Stomach (tissue), 4 donors: ENCODE measurements around the gene CBFA2T3.

Experiments
- POLR2AphosphoS5 ChIP-seq, 3 donors: sonication (generic); formaldehyde crosslinking; IDR thresholded peaks; one replicate each; pipeline ENCODE4 v1.6.1; 2016; ENCODE audit warnings: antibody characterized with exemption in 3 of 3
- TF ChIP-seq, protein P1 (sequence below), 7 experiments: fragments of 450-650 bp in 4 of 7; fragments of 200-600 bp in 3 of 7; sonication (generic) in 3 of 7; IDR thresholded peaks; one replicate each; pipeline ENCODE4 v1.5.1; 2016 to 2019; ENCODE audit warnings: antibody characterized with exemption in 7 of 7, control low read depth in 2 of 7, mild to moderate bottlenecking in 1 of 7

DNA sequence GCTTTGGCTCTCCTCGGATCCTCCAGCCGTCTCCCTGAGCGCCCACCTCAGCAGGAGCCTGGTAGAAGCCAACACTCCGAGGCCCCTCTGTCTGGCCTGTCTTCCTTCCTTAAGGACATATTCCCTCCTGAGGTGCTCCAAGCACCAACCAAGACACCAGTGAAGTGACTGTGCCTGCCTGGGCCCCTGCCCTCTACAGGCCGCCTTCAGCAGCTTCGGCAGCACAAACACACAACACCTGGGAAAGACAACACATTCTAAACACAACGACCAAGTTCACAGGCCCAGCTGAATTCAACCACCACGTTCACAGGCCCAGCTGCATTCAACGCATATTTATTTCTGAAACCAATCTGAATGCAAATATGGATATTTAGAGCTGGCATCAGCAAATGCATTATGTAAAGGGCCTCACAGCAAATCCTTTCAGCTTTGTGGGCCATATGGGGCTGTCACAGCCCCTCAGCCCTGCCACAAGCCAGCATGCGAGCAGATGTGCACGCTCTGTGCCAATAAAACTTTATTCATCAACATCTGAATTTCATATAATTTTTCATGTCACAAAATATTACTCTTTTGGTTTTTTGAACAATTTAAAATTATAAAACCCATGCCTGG, 132.5 kb downstream of the CBFA2T3 start:
- TF ChIP-seq, protein P1, sequence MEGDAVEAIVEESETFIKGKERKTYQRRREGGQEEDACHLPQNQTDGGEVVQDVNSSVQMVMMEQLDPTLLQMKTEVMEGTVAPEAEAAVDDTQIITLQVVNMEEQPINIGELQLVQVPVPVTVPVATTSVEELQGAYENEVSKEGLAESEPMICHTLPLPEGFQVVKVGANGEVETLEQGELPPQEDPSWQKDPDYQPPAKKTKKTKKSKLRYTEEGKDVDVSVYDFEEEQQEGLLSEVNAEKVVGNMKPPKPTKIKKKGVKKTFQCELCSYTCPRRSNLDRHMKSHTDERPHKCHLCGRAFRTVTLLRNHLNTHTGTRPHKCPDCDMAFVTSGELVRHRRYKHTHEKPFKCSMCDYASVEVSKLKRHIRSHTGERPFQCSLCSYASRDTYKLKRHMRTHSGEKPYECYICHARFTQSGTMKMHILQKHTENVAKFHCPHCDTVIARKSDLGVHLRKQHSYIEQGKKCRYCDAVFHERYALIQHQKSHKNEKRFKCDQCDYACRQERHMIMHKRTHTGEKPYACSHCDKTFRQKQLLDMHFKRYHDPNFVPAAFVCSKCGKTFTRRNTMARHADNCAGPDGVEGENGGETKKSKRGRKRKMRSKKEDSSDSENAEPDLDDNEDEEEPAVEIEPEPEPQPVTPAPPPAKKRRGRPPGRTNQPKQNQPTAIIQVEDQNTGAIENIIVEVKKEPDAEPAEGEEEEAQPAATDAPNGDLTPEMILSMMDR (IDR thresholded peaks at IDR 0.05), result no peak
- no peak for TF ChIP-seq POLR2AphosphoS5 (IDR thresholded peaks at IDR 0.05)
